ENCODE data around the gene HPX.

The HPX gene, protein sequence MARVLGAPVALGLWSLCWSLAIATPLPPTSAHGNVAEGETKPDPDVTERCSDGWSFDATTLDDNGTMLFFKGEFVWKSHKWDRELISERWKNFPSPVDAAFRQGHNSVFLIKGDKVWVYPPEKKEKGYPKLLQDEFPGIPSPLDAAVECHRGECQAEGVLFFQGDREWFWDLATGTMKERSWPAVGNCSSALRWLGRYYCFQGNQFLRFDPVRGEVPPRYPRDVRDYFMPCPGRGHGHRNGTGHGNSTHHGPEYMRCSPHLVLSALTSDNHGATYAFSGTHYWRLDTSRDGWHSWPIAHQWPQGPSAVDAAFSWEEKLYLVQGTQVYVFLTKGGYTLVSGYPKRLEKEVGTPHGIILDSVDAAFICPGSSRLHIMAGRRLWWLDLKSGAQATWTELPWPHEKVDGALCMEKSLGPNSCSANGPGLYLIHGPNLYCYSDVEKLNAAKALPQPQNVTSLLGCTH

DNA sequence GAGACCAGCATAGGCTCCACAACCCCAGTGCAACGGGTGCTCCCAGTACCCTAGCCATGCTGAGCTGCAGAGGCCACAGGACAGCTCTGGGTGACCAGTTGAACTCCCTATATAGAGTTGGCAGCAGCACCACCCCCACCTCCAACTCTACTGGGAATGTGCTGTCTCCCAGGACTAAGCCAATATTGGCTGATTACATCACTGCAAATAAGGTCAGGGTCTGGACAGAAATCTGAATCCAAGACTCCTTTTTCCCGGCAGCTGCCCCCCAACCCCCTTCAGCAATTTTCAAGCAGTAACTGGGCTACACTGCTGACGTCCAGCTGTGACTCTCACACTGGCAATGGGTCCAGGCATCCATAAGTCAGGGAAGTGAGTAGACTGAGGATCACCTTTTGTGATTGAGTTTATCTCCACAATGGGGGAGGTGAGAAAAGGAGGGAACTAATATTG lies at the start of gene HPX:
Gene HPX, minus strand, starts transcription at position 82 of the 453 bp plus-strand sequence. Its CDS starts 24 bp downstream, at position 58.
- DNase-seq = no peak

DNA sequence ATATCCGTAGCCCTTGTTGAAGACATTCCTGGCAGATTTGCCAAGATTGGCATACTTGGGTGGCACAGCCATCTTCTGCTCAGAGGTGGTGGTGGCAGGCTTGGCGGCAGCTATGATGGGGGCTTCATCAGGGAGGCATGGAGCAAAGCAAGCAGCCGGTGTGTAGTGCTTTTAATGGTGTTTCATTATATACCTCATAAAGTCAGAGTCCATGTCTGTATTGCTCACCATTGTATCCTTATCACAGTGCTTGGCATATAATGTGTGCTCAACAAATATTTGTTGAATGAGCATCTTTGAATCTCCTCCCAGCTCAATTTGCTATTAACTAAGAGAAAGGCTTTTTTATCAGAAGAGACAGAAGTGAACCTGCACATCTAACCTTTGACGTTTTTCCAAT lies 48.5 kb upstream of the HPX start:
- DNase-seq = no peak

DNA sequence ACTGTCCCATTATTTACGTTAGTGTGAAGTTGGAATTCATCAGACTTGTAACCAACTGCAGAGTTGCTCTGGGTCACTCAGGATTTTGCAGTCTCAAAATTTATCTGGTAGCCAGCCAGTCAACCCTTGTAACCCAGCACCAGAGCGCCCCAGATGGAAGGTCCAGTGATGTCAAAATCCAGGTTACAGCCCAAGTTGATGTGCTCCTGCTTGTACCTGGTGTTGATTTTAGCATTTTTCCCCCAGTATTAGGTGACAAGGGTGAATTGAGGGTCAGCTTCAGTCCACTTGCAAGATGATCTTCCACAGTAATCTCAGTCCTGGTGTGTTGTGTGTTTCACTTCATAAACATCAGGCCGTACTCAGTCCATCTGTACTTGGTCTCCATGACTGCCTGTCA lies 48.0 kb upstream of the HPX start:
- DNase-seq = no peak

DNA sequence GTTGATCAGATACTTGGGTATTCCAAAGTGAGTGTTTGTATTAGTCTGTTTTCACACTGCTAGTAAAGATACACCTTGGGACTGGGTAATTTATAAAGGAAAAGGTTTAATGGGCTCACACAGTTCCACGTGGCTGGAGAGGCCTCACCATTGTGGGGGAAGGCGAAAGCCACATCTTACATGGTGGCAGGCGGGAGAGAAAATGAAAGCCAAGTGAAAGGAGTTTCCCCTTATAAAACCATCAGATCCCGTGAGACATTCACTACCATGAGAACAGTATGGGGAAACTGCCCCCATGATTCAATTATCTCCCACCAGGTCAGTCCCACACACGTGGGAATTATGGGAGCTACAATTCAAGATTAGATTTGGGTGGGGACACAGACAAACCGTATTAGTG lies 47.6 kb upstream of the HPX start:
- no peak for DNase-seq

DNA sequence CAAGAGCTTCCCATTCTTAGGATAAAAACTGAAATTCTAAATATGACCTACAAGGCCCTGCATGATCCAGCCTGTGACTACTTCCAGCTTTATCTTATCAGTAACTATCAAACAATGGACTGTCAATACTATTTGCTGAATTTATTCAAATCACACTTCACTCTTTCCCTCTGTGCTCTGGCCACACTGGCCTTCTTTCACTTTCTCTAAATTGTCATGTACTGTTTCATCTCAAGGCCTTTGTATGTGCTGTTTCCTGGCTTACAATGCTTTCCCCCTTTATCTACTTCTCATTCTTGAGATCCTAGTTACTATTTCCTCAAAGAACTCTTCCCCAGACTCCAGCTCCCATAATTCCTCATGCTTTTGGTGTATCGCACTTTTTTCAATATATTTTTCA lies 46.2 kb upstream of the HPX start:
- no peak for DNase-seq

DNA sequence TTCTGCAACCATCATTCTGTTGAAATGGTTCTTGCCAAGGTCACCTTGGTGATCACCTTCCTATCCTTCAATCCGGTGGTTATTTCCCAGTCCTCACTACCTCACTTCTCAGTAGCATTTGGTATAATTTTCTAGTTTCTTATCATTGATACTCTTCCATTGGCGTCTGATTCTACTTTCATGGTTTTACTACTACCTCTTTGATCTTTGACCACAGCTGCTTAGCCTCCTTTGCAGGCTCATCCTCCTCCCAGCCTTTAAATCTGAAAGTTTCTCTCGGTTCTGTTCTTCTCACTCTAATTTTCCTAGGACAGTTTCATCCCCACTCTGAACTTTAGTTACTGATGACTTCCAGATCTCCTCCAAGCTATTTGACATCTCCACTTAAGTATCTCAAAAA lies 45.5 kb upstream of the HPX start:
- DNase-seq = no peak

DNA sequence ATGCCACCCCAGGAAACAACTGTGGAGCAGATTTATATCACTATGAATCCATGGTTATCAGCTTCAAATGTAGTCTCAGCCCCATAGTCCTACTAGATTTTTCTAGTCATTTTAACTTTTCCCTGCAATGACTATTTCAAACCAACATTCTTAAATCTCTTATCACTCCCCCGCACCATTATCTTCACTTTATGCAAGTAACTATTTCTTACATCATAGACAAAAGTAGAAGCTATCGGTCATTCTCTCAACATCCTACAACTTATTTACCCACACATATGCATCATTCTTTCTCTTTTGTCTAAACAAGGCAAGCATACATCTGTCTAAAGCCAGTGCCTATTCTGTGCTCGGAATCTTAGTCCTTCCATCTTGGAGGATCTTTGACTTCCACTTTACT lies 44.9 kb upstream of the HPX start:
- DNase-seq = no peak

DNA sequence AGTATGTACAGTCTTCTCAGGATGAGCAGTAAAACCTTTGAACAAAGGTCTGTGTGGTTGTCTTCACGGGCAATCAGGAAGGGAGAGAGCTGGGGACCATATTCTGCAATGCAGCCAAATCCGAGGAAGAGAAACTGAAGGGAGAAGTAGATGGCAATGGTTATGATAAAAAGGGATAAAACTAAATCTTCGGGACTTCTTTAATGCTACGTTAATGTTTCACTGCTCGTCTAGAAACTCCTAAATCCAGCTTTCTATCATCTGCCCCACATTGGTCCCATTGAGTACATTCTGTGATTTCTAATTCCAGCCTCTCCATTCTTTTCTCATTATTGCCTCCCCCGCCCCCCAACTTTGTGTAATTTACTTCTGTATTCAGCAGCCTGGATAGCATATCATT lies 42.2 kb upstream of the HPX start:
- DNase-seq = no peak

DNA sequence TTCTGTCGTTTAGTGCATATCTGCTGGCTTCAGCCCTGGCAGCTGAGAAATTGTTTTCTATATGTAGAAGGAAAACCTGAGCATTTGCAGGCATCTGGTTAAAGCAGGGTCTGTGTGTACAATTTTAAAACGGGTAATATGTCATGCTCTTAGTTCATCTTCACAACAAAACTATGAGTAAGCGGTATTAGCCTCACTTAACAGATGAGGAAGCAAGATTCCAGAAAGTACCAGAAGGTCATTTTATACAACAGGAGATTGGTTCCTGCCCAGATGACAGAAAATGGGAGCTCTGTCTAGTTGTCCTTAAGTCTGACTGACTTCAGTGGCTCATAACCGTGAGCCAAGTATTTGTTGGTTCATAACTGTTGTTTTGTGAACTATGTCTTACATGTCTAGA lies 41.7 kb upstream of the HPX start:
- no peak for DNase-seq

DNA sequence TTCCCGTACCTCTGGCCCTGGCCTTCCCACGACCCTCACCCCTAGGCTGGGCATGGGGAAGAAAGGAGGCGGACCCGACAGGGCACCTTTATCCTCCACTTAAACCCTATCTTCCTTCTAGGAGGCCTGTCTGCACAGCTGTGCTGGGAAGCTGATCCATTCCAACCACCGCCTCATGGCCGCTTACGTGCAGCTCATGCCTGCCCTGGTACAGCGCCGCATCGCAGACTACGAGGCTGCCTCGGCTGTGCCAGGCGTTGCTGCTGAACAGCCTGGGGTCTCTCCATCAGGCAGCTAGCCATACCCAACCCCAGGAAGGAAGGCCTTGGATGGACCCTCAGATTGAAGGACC lies 41.1 kb upstream of the HPX start:
- DNase-seq = no peak

DNA sequence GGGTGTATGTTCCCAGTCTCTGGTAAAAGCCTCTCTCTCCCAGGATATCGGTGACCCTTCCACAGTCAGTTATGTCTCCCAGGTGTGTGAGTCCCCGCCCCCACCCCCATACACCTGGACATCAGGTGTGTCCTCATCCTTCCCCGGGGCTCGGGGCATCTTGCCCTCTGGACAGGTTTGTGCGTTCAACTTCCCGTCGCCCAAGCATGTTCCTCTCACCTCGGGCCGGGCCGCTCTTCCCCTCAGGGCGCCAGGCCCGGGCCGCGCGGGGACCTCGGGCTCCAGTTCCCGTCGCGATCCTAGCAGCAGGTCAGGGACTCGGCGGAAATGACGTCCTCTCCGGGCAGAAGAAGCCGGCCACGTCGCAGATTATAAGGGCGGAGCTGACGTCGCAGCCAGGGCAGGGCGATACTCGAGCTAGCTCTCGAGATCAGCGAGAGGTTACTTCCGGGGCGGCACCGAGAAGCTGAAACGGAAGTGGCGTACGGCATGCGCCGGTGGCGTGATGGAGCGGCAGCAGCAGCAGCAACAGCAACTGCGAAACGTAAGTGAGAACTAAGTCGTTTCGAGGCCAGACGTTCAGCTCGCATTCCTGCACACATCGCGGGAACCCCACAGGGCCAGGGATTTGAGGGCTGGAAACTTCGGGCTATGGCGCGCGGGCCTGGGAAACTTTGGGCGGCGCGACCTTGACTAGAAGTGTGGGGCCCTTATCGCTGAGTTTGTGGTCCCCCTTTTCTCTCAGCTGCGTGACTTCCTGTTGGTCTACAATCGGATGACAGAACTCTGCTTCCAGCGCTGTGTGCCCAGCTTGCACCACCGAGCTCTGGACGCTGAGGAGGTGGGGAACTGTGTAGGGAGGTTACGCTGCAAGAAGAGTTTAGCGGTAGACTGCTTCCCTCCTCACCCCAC lies 40.5 kb upstream of the HPX start, which contains the start of the genes ARFIP2 and TIMM10B:
Gene ARFIP2, minus strand, starts transcription at position 320 of the 912 bp plus-strand sequence. CDS start 910 bp downstream, outside the sequence.
Gene TIMM10B, plus strand, starts transcription at position 490 of the 912 bp plus-strand sequence. Its CDS starts 16 bp downstream, at position 506.
- DNase-seq = peak; percentile 99

DNA sequence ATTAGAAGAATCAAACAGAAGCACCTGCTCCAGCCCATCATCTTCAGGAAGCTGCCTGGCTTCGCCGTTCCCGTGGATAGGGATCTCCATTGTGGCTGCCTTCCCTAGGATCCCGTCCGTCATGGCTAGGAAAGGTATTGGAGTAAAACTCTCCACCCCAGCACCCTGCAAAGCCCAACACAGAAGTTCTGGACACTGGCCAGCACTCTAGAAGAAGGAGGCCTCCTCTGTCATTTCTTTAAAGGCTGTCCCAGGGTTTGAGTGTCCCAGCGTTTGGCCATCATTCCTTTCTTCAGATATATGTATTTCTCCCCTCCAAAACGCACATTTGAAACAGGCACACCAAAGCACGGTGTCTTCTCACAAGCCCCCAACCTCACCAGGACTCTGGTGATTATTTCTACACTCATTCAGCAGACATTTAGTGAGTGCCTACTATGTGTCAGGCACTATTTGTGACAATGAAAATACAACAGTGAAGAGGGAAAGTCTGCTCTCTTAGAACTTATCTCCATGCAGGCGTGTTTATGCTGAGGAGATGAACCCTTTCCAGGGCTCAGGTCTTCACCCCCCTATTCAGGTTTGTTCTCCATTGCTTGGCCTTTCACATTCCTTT lies 39.6 kb upstream of the HPX start:
- DNase-seq = no peak

DNA sequence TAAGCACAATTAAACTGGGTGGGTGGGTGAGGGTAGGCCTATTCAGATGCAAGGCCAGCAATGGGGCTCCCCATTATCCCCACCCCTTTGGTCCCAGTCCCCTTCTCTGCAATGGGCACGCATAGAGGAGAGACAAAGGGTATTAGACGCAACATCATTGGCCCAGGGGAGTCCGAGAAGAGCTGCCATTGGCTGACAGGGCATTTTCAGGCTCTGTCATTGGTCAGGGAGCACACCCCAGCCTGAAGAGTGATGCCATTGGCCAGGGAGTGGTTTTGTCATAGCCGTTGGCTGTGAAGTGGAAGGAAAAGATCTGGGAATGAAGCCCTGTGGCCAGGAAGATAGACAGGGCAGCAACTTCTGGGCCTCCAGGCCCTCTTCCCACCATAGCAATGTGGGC lies 35.8 kb upstream of the HPX start:
- DNase-seq = no peak

DNA sequence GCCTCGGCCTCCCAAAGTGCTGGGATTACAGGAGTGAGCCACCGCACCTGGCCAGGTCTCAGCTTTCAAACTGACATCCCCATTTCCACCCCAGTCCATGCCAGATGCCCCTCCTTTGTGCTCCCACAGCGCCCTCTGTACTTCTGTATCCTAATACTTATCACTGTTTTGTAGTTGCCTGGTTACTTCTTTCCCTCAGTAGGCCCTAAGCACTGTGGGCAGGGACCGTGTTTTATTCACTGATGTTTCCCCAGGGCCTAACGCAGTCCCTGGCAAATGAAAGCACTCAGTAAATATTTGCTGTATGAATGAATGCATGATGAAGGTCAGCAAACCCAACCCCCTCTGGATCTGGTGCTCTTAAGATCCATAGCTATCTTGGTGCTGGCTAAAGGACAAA lies 35.1 kb upstream of the HPX start:
- no peak for DNase-seq

DNA sequence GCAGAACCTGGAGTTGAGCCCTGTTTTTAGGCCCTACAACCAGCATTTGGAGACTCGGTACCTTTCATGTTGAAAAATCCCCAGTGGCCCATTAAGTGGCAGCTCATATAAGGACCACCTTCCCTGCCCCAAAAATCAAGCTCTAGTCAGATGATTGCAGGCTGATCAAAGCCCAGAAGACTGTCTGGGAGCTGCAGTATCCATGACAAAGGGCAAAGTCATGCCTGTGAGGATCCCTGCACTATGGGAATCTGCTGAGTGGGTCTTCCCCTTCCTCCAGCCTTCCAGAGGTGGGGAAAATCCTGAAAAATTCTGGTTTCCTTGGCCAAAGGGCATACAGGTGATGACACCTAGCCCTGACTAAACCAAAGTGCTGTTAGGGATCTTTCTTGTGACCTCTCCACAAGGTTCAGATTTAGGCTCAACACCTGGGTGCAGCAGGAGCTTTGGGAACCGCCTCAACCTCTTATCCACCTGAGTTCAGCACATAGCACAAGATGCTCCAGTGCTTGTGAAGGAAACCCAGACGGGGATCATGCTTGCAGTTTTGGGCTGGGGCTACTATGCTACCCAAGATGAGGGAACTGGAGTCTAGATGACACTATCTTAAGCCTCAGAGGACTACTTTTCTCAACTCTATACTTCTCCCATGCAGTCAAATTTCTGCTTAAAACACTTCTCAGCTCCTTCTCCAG lies 34.2 kb upstream of the HPX start:
- DNase-seq = no peak

DNA sequence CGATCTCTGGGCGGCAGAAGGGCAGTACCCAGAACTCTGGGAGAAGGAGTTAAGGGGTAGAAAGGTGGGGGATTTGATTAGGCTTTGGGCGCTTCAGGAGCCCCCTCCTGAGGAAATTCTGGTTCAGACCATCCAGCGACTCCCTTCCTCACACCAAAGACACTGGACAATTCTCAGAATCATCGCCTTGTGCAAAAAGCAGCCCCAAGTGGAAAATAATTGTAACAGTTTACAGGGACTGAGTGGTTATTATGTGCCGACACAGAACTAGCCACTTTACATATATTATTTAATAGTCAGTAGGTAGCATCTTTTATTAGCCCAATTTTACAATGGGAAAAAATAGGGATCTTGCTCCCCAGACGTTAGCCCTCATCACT lies 33.6 kb upstream of the HPX start:
- peak; percentile 36 for DNase-seq

DNA sequence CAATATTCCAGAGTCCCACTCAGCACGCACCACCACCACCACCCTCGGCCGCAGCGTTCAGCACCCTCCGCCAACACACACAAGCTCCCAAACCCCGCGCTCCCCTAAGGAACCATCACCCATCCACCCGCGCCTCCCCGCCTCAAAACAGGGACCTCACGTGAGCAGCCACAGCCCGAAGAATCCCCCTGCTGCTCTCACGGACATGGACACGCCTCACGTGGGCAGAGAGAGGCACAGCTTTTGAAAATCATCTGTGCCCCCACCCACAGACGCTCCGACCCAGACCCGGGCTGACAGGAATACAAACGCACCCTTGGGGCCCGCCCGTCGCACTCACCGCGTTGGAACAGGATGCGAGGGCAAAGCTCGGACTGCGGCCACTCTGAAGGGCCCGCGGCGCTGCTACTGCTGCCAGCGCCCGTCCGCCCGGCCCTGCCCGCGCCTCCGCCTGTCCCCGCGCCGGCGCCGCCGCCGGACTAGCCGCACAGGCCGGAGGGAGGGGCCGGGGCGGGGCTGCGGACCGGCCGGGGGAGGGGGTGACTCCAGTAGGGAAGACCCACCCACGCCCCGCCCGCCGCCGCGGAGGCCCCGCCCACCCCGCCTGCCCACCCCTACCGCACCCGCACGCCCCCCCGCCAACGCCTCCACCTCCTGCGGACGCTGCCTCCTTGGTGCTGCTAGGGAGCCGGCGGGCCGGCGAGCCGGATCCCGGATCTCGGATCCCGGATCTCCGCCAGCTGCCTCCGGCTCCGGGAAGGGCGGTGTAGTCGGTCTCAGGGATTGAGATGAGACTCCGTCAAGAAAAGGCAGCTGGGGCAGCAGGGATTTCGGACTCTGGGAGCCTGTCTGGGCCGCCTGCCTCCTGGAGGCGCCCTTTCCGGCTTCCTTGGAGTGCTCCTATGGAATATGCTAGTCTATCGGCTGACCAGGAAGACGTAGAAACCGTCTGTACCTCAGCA lies 32.9 kb upstream of the HPX start, which contains the start of gene TRIM3:
Gene TRIM3, minus strand, starts transcription at position 491 of the 962 bp plus-strand sequence. CDS start 8,246 bp downstream, outside the sequence.
- peak; percentile 97 for DNase-seq

DNA sequence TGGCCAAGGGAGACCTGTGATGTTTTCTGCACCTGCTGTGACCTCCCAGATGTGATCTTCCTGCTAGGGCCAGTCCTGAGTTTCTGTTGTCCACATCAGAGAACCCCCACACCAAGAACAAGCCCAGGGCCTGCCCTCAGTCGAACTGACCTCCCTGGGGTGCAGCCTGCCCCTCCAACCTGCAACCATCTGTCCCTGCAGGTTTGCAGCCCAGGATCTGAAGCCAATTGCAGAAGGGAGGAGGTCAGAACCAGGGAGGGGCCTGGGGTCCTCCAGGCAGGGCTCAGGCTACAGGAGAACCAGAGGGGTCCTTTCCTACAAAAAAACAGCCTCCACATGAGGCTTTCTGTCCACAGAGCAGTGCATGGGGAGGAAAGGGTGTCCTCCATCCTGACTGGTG lies 32.1 kb upstream of the HPX start:
- no peak for DNase-seq

DNA sequence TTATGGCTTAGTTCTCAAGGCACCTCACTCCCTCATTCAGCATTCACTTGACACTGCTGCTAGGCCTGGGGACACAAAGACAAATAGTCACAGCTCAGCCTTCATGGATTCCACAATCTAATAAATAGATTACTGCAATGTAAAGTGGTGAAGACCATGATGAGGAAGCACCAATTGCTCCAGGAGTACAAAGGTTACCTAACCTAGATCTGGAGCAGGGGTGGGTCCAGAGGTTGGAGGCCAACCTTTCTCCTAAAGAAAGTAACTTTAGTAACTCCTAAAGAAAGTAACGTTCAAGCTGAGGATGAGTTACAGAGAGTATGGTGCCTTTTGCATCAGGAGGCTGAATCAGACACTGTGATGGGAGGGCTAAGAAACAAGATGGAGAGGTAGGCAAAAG lies 28.8 kb upstream of the HPX start:
- DNase-seq = no peak

DNA sequence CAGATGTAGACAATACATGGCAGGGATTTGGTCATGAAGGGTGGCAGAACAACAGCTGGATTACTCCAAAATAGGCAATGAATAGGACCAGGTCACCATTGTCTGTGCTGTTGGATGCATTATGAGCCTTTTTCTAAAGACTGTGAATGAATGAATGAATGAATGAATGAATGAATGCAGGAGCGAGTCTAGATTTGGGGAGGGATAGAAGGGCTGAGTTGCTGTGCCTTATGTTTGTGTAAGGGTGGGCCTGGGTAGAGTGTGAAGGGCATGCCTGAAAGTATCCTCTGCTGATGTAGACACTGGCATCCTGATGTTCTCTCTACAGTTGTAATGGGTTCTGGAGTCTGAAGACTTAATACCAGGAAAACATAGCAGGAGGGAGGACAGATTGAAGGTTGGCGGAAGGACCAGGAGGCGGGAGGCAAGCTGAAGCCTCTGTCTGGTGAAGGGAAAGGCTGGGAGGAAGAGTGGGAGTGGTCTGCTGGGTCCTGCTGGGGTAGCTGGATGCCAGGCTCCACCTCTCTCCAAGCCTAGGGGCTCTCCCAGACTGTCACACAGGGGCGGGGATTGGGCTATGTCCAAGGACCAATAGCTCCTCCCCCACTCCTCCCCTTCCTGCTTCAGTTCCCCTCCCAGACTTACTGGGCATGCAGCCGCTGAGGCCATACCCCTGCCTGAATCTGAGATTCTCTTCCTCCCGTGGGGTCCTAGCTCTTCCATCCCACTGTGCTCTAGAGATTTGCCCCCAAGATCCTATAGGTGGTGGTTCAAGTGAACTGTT lies 28.1 kb upstream of the HPX start:
- peak; percentile 93 for DNase-seq

Measured in left hindlimb (tissue), 1 donor.